ENCODE results near the gene SMYD4.

DNA sequence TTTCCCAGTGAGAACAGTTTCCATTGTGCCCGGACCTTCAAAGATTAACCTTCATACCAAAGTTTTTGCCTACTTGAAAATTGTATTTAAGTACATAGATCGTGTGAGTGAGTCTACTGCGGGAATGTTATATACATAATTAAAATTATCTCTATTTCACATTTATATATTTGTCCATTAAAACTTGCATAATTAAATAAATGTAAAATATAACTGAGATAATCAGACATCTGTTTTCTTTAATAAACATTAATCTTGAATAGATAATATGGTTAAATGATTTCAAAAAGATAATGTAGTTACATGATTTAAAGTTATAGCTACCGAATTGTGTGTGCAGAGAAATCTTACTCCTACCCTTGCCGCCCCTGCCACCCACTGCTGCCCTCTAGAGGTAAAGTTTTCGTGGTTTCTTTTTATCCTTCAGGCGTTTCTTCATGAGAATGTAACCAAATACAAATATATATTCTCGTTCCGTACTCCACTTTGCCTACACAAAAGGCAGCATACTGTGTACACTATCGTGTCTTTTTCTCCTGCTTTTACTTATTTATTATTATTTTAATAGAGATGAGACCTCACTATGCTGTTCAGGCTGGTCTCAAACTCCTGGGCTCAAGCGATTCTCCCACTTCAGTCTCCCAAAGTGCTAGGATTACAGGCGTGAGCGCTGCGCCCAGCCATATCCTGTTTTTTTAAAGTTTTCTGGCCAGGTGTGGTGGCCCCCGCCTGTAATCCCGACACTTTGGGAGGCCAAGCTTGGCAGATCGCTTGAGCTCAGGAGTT, 35.7 kb upstream of the SMYD4 start:
- TF ChIP-seq, protein P1, sequence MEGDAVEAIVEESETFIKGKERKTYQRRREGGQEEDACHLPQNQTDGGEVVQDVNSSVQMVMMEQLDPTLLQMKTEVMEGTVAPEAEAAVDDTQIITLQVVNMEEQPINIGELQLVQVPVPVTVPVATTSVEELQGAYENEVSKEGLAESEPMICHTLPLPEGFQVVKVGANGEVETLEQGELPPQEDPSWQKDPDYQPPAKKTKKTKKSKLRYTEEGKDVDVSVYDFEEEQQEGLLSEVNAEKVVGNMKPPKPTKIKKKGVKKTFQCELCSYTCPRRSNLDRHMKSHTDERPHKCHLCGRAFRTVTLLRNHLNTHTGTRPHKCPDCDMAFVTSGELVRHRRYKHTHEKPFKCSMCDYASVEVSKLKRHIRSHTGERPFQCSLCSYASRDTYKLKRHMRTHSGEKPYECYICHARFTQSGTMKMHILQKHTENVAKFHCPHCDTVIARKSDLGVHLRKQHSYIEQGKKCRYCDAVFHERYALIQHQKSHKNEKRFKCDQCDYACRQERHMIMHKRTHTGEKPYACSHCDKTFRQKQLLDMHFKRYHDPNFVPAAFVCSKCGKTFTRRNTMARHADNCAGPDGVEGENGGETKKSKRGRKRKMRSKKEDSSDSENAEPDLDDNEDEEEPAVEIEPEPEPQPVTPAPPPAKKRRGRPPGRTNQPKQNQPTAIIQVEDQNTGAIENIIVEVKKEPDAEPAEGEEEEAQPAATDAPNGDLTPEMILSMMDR (IDR thresholded peaks at IDR 0.05), result peak in 2 of 3 experiments; percentile 21 to 27
- no peak for TF ChIP-seq POLR2AphosphoS5 (IDR thresholded peaks at IDR 0.05; ENCODE audit: insufficient read depth in 1 of 2, low read depth in 1 of 2)
